ENCODE results near the gene KRT4. TPM values are rescaled to one million over a fixed set of nuclear protein-coding genes. Genes with fewer than 3 reads are reported as not detected.

KRT4 gene
- total and polyA plus RNA-seq, 12 donors: 0.06 to 6.2 (median 0.61) TPM; not detected in 8

- no peaks in the 10 kb centered on the region for H3K36me3 ChIP-seq (replicated peaks in 1 of 2)
- intact Hi-C loops (cut with DNase I): no loop called here
- H3K27me3 ChIP-seq: no peaks in the 10 kb centered on the region
- H3K4me1 ChIP-seq (replicated peaks in 1 of 2): no peaks in the 10 kb centered on the region
- H3K4me3 ChIP-seq: no peak overlapping the region
- H3K9me3 ChIP-seq (replicated peaks in 1 of 3): no peaks in the 10 kb centered on the region
- no peak overlapping the region for H3K27ac ChIP-seq
- DNase-seq: no peak
- WGBS, 4 donors: 86 to 91% (median 88%) methylated on average over 6 of the region's 6 CpGs
- no peak for TF ChIP-seq POLR2A (IDR thresholded peaks at IDR 0.05)
- TF ChIP-seq CTCF (IDR thresholded peaks at IDR 0.05): no peak
These were observed 35.6 kb upstream of the KRT4 start for GRCh38 chr12:52849511-52849910.

GRCh38 chr12:52848661-52849255, 34.8 kb upstream of the KRT4 start, which contains the start of gene KRT78:
TSS of gene KRT78 (minus strand) at chr12:52848994. CDS start at chr12:52848930, 64 bp downstream.
- Histone ChIP-seq H3K36me3 (replicated peaks in 1 of 2) (no peaks in the 10 kb centered on the region), H3K9me3 (replicated peaks in 1 of 3) (no peaks in the 10 kb centered on the region), H3K27ac (no peak within 1 kb of the TSS), H3K27me3 (no peaks in the 10 kb centered on the region), H3K4me1 (replicated peaks in 1 of 2) (no peaks in the 10 kb centered on the region), H3K4me3 (no peak within 1 kb of the TSS)
- no peak for TF ChIP-seq CTCF (IDR thresholded peaks at IDR 0.05)
- no peak for TF ChIP-seq POLR2A (IDR thresholded peaks at IDR 0.05)
- 80 to 88% (median 85%) methylated on average over 10 to 16 of the region's 16 CpGs for WGBS, 4 donors
- no peak for DNase-seq
- intact Hi-C loops (cut with DNase I): no loop called here

GRCh38 chr12:52847335-52848102, 33.6 kb upstream of the KRT4 start:
- Histone ChIP-seq H3K27ac (no peak overlapping the region), H3K9me3 (replicated peaks in 1 of 3) (no peaks in the 10 kb centered on the region), H3K36me3 (replicated peaks in 1 of 2) (no peaks in the 10 kb centered on the region), H3K27me3 (no peaks in the 10 kb centered on the region), H3K4me1 (replicated peaks in 1 of 2) (no peaks in the 10 kb centered on the region), H3K4me3 (no peak overlapping the region)
- whole genome bisulfite sequencing, 4 donors: 74 to 86% (median 84%) methylated on average over 6 to 12 of the region's 12 CpGs
- no peak for DNase-seq
- intact Hi-C loops (cut with DNase I): no loop called here
- TF ChIP-seq CTCF (IDR thresholded peaks at IDR 0.05) (no peak), POLR2A (IDR thresholded peaks at IDR 0.05) (no peak)

- TF ChIP-seq CTCF (IDR thresholded peaks at IDR 0.05) (no peak), POLR2A (IDR thresholded peaks at IDR 0.05) (no peak)
- Histone ChIP-seq H3K27me3 (no peaks in the 10 kb centered on the region), H3K36me3 (replicated peaks in 1 of 2) (no peaks in the 10 kb centered on the region), H3K4me3 (no peak overlapping the region), H3K9me3 (replicated peaks in 1 of 3) (no peaks in the 10 kb centered on the region), H3K27ac (no peak overlapping the region), H3K4me1 (replicated peaks in 1 of 2) (no peaks in the 10 kb centered on the region)
- intact Hi-C loops (cut with DNase I): no loop called here
- WGBS, 4 donors: 73 to 82% (median 74%) methylated on average over 6 to 8 of the region's 8 CpGs
- no peak for DNase-seq
These were observed 32.5 kb upstream of the KRT4 start for GRCh38 chr12:52846356-52846970.

Measured in adrenal gland (tissue), 12 donors.